GM12864 (cell line): Measurements from ENCODE around the gene ADAD2.

Source experiments
- DNase-seq: peaks from one replicate; pipeline ENCODE4 v3.0.0-alpha.2; 2011; ENCODE audit warnings: low read depth
- H3K4me3 ChIP-seq: 2 replicates; pipeline ENCODE4 v1.5.1; 2011; ENCODE audit warnings: mild to moderate bottlenecking, low read depth, low read length, control low read depth
- TF ChIP-seq, protein P1 (sequence below): IDR thresholded peaks from 2 replicates; pipeline ENCODE4 v1.5.1; 2011; ENCODE audit warnings: low read depth, mild to moderate bottlenecking, moderate library complexity, low read length, control low read depth, inconsistent platforms; ENCODE audit errors: missing control alignments

The ADAD2 gene

DNA sequence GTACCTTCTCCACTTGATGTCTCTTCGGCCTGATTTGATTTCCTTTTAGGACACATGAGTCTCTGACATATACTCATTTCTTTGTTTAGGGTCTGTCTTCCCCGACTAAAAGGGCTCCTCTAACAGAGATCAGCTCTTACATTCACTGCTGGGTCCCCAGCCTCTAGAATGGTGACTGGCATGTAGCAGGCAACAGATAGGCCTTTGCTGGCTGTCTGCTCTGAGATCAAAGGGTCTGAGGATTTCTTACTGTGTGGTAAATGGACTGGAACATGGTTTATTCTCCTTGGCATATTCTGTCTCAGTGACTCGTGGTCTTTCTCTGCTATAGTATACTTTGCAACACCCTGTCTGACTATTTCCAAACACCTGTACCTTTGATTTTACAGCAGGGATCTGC is 29.2 kb upstream of the ADAD2 start:
- TF ChIP-seq, protein P1, sequence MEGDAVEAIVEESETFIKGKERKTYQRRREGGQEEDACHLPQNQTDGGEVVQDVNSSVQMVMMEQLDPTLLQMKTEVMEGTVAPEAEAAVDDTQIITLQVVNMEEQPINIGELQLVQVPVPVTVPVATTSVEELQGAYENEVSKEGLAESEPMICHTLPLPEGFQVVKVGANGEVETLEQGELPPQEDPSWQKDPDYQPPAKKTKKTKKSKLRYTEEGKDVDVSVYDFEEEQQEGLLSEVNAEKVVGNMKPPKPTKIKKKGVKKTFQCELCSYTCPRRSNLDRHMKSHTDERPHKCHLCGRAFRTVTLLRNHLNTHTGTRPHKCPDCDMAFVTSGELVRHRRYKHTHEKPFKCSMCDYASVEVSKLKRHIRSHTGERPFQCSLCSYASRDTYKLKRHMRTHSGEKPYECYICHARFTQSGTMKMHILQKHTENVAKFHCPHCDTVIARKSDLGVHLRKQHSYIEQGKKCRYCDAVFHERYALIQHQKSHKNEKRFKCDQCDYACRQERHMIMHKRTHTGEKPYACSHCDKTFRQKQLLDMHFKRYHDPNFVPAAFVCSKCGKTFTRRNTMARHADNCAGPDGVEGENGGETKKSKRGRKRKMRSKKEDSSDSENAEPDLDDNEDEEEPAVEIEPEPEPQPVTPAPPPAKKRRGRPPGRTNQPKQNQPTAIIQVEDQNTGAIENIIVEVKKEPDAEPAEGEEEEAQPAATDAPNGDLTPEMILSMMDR: no peak
- H3K4me3 ChIP-seq: no peak overlapping the region
- DNase-seq: no peak

DNA sequence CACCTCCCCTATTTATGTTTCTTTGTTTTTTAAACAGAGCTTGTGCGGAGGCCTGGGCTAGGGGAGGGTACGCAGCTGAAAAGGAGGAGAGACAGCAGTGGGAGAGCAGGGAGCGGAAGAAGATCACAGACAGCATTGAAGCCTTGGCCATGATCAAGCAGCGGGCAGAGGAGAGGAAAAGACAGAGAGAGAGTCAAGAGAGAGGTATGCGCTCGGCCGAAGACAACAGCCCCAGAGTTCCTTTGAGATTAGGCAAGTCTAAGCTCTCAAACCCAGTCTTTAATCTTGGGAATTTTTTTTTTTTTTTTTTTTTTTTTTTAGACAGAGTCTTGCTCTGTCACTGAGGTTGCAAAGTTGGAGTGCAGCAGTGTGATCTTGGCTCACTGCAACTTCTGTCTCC is 25.2 kb upstream of the ADAD2 start:
- DNase-seq: no peak
- TF ChIP-seq, protein P1: no peak
- H3K4me3 ChIP-seq: no peak overlapping the region

DNA sequence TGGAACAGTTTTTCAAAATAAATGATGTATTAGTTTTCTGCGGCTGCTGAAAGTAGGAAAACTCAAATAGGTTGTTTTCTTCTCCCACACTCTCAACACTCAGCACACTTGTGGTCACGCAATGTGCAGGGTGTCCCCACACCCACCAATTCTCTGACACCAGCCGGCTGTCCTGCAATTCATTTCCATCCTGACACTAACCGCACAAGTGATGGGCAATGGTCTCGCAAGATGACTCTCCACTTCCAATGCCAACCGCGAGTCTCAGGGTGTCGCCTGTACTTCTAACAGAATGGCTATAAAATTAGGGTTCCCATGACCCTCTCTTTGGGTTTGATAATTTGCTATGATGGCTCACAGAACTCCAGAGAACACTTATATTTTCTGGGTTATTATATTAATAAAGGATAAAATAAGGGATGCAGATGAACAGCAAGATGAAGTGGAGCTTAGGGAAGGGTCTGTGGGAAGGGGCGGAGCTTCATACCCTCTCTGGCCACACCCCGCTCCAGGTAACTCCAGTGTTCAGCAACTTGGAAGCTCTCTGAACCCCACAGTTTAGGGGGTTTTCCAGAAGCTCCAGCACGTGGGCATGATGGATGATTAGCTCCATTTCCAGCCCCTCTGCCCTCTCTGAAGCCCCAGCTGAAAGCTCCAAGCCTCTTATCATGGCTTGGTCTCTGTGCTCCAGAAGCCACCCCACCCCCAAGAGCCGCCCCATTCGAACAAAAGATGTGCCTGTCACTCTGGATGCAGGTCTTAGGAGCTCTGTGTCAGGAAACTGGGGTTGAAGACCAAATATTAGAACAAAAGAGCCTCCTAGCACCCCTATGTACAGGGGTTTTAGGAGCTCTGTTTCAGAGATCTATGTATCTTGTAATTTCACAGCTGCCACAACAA is 23.9 kb upstream of the ADAD2 start:
- TF ChIP-seq, protein P1: no peak
- no peak for DNase-seq
- no peak overlapping the region for H3K4me3 ChIP-seq

DNA sequence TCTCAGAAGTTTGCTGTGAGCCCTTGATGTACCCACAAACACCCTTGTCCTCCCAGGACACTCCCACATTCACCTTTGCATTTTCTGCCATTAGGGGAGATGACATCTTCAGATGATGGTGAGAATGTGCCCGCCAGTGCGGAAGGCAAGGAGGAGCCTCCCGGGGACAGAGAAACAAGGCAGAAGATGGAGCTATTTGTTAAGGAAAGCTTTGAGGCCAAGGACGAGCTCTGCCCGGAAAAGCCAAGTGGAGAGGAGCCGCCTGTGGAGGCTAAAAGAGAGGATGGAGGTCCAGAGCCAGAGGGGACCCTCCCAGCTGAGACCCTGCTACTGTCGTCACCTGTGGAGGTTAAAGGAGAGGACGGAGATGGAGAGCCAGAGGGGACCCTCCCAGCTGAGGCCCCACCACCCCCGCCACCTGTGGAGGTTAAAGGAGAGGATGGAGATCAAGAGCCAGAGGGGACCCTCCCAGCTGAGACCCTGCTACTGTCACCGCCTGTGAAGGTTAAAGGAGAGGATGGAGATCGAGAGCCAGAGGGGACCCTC is 21.1 kb upstream of the ADAD2 start:
- DNase-seq: no peak
- no peak overlapping the region for H3K4me3 ChIP-seq
- TF ChIP-seq, protein P1: no peak

DNA sequence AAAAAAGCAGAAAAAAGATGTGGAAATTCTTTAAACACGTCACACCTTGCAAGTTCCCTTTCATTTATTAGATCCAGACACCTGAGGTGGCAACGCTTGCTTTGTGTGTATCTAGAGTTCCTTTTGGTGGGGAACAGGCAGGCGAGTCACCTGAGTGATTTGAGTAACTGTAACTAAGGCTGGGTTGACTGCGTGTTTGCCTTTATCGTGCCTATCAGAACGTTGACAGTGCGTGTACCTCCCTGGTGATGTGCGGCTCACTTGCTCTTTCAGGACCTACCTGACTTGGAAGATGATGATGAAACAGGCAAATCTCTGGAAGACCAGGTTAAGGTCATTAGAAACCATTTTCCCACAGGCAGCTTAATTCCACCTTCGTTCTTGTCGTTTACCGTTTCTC is 16.6 kb upstream of the ADAD2 start:
- H3K4me3 ChIP-seq: no peak overlapping the region
- DNase-seq: no peak
- TF ChIP-seq, protein P1: no peak

DNA sequence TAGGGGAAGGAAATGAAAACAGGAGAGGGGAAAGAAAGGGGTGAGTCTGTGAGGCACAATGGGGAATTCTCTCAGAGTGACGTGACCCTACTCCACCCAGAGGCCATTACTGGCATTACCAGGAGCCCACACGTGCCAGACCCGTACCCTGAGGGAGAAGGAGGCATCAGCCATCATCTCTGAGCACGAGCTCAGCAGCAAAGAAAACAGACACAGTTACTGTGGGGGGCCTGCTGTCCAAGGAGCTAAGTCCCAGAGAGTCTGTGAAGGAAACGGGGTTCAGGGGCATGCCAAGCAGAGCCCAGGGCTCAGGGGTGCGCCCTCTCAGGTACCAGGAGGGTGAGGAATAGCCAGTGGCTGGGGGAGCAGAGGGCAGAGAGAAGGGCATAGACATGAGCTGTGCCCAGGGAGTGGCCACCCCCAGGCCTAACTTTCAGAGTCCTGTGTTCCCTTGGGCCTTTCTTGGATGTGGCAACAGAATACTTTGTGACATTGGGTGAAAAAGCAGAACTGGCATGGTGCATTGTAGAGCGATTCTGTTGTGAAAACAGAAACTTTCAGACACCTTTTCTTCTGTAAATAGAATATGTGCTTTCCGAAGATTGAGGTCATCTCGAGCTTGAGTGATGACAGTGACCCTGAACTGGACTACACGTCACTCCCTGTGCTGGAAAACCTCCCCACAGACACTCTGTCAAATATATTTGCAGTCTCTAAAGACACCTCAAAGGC is 15.4 kb upstream of the ADAD2 start:
- peak; percentile 39 for DNase-seq
- 0 out of 2 replicates have a peak overlapping the region, but pooled peaks have one; percentile 6 for H3K4me3 ChIP-seq
- TF ChIP-seq, protein P1: peak; percentile 94
